Activated effector memory CD4-positive, alpha-beta T cell treated with anti-CD3 and anti-CD28 coated beads, Interleukin-2, amount 50 U/mL, for 16 hours (primary cell): ENCODE data around the gene PRPF18.

Experiments used
- DNase-seq: peaks from one replicate; pipeline ENCODE4 v3.0.0-alpha.2; 2020

The PRPF18 gene

DNA sequence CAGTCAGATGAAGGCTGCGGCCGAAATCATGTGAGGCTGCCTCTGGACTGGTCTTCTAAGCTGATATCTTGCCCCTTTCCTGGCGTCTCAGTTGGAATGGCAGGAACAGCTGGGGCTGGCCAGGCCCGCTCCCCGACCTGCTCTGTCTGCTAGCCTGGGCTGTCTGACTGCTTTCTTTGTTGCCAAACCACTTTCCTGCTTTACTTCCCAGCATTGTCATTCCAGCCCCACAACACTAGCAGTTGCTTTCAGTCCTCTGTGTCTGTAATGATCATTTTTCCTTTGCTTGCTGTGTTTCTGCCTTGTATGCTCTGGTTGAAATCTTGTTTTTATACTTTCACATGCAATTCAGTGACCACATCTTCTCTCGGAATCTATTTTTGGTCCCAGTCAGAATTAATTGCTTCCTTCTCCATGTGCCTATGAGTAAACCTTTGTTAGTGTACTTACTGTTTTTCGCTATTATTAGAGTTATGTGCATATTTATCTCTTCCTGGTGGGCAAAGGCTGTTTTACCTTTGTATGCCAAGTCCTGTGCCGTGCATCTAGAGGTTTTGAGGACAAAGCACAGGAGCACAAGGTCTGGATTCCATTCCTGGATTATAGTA, 21.6 kb downstream of the PRPF18 start:
- DNase-seq = no peak

DNA sequence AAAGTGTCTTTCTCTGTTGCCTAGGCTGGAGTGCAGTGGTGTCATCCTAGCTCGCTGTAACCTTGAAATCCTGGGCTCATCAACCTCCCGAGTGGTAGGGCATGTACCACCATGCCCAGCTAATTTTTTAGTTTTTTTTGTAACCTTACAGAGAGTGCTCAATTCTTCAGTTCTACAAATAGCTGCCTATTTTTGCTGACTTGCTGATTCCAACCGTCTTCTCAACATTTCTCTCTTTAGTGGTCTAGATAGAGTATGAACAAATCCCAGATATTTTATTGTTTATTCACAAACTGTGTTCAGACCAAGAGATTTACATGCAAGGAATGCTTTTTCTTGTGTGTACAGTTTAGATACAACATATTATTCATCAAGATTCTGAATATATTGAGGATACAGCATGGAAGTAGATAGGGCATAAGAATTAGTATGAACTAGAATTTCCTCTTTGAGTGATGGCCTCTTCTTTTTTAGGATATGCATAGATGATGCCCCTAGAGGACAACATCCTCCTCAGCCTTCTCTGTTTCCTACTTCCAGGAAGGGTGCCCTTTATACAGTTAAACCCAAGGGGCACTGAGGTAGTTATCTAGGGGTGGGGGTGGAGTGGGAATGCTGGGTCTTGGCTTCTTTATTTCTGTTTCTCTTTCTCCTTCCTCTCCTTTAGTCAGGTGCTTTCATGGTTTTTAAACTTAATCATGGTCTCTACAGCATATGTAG, 26.0 kb downstream of the PRPF18 start:
- DNase-seq = no peak

DNA sequence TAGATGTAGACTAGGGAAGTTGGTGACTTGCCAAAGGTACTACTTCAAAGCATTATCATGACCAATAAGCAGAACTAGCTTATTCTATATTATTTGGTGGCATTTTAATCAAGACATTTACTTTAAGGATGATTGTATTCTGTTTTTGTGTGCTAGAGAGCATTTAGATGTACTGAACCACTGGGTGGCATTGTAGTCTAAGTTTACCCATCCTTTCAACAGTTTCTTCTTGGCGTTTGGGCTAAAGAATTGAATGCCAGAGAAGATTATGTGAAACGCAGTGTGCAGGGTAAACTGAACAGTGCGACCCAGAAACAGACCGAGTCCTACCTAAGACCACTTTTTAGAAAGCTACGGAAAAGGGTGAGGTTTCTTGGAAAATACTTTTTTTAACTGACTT, 26.8 kb downstream of the PRPF18 start:
- DNase-seq = no peak

DNA sequence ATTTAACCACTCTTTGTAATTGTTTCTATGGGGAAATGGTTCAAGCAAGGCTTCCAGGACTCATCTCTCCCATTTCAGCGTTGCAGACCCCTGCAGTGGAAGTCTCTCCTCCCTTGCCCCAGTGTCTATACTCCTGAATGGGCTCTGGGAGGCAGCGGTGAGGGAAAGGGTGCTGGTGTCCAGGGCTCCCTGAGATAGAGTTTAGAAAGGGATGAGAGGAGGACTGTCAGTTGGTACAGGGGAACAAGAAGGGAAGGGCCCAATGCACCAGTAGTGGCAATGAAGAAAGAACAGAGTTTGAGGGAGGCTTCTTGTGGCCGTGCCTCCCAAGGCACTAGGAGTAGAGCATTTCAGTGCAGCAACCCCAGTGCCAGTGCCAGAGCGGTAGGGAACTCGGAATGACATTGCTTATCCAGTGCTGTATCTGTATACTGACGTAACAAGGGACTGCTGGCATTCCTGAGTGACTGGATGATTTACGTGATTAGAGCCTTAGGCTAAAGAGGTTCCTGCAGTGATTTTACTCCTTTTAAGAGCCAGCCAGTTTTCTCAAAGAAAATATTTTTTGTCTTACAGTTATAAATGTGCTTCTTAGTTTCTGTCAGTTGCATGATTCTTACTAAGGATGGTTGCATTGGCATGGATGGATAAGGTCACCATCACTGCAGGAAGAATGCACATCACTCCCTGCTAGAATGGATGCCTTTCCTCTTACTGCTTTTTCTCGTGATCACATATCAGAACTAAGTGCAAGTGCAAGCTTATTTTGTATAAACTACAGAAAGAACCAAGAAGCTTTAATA, 28.0 kb downstream of the PRPF18 start:
- no peak for DNase-seq

DNA sequence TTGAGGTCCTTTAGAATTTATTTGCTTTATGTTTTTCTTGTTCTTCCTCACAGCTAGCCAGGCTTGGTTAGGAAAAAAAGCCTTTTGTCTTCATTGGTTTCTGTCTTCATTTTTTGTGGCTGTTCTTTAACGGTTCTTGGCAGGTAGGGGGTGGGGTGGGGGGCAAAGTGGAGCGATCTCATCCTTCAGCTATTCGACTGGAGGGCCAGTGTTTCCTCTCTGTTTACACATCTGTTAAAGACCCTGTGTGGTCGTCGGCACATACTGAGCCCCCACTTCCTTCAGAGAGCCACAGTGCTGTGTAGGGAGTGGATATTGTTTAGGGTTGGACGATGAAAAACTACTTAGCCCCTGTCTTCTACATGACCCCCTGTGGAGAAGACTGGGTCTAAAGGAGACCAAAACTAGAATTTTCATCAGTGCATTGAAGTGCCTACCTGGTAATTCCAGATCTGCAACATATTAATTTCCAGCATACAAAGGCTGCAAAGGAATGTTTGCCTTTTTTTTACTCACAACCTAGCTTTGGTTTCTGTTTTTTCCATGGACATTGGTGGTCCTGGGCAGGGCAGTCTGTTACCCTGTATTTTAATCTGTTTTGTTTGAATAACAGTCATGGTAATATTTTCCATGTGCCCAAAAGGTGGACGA, 29.0 kb downstream of the PRPF18 start:
- DNase-seq = no peak

- no peak for DNase-seq
These were observed 30.4 kb downstream of the PRPF18 start for GRCh38 chr10:13617116-13617515.

DNA sequence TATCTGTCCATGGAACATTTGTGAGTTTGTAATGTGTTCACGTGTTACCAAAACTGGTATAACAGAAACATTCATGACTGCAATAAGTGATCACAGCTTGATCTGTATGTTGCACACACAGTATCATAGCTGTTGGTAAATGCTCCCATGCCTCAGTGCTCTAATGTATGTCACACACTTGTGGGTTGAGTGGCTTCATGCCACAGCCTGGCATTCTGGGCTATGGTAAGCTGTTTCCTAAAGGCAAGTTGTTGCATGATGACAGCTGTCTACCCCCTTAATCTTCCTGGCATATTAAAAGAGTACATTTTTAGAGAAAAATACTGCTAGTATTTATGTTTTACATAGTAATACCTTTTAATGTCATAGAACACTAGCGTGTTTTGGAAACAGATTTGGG, 35.2 kb downstream of the PRPF18 start:
- no peak for DNase-seq

- no peak for DNase-seq
These were observed 37.9 kb downstream of the PRPF18 start for GRCh38 chr10:13624630-13625029.

DNA sequence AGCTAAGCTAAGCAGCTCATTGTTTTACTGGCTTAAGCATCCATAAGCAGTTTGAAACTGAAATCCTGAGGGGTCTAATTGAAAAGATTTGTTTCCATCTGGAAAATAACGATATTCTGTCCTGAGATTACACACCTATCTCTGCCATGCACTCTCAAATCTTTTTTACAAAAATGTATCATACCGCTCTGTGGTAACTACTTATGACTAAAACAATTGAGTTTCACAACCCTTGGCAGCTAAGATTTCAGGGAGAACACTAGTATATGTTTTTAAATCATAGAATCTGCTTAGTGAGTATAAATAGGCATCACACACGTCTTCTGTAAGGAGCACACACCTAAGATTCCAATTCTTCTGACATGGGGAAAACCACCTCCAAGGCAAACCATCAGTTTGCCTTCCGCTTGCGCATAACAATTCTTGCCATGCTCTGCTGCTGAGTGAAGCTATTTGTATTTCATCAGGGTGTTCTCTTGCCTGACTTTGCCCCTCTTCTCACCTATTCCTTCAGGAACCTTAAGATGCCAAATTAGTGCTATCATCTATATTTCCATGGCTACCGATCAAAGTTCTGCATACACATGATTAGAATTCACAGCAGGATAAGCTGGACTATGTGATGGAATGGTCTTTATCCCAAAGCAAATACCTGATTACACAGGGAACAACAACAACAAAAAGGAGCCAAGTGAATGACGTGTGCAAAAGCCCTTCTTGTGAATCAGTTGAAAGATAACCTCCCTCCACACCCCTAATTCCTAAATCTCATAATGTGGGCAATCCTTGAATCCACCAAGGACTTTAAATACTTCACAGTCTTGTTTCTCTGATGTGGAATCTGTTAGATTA, 40.9 kb downstream of the PRPF18 start:
- no peak for DNase-seq

GRCh38 chr10:13628661-13629060, 41.9 kb downstream of the PRPF18 start:
- DNase-seq = no peak

- no peak for DNase-seq
These were observed 42.4 kb downstream of the PRPF18 start for GRCh38 chr10:13629116-13629515.

- DNase-seq = no peak
These were observed 43.5 kb downstream of the PRPF18 start for GRCh38 chr10:13630231-13630630.

DNA sequence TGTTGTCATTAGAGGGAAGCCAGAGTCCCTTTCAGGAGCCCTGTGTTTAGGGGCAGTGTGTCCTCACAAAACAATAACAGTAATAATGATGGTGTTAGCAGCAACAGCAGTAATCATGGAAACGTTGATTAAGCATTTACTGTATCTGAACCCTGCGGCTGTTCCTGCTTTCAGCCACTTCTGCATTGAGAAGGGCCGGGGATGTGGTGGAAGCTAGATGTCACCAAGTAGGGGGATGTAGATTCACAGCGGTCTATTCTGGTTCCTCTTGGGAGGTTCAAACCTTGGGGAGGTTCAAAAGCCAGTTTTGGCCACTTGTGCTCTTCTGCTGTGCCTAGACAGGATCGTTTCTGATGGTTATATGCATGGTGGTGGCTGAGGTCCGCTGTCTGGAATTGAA, 44.8 kb downstream of the PRPF18 start:
- DNase-seq = no peak

GRCh38 chr10:13632440-13632839, 45.7 kb downstream of the PRPF18 start:
- no peak for DNase-seq

DNA sequence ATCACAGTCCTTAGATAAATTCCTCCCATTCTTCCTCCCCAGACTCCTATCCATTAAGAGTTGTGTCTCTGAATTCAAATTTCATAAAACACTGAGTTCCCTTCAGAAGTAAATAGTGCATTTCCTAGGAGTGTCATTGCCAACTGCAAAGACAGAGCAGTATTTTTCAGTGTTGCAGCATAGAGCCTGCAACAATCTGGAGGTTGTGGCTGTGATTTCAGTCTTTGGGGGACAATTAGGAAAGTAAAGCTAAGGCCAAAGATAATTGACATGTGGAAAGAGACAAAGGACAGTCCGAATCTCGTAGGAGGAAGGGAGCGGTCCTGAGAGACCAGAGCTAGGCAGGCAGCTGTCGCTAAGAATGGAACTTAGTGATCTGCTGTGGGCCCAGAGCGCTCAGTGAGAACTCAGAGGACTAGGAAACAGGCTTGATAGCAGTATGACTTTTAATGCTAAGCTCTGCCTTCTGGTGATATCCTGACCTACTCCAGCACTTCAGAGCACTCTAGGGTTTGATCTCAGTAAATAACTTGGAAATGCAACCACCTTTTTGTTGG, 46.2 kb downstream of the PRPF18 start:
- DNase-seq = no peak

- DNase-seq = no peak
These were observed 46.9 kb downstream of the PRPF18 start for GRCh38 chr10:13633689-13634088.

DNA sequence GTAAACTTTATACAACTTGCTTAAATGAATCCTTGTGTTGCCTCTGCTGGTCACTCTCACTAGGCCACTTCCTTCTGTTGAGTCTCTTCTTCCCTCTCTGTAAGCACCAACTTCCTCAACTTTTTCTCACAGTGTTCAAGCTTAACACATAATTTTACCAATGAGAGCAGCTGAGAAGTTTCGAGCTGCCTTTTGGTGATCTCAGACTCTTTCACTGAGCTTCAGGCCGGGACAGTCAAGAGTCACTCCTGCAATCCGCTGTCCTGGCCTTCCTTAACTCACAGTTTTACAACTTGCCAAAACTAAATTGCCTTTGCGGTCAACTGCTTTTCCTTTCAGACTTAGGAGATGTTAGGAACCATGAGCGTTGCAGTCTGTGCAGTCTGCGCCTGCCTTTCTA, 47.4 kb downstream of the PRPF18 start:
- DNase-seq = no peak

GRCh38 chr10:13636776-13637175, 50.0 kb downstream of the PRPF18 start:
- DNase-seq = no peak

DNA sequence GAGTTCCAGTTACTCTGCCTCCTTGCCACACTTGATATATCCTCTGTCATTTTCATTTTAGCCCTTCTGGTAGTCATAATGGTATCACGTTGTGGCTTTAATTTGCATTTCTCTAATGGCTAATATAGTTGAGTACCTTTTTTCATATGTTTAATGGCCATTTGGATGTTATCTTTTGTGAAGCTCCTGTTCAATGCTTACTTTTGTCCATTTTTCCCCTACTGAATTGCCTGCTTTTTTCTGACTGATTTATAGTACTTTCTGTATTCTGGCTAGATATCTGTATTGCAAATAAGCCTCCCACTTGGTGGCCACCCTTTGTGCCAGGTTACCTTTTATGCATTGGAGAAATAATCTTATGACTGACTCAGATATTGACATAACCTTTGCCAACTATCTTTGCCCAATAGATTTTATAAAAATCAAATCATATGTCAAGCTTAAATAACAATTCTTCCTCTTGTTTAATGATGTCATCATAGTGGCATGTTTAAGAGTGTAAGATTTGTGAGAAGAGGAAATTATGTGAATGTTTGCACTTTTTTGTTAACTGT, 50.6 kb downstream of the PRPF18 start:
- no peak for DNase-seq

GRCh38 chr10:13637894-13638293, 51.1 kb downstream of the PRPF18 start:
- no peak for DNase-seq

GRCh38 chr10:13642293-13642692, 55.5 kb downstream of the PRPF18 start:
- no peak for DNase-seq

DNA sequence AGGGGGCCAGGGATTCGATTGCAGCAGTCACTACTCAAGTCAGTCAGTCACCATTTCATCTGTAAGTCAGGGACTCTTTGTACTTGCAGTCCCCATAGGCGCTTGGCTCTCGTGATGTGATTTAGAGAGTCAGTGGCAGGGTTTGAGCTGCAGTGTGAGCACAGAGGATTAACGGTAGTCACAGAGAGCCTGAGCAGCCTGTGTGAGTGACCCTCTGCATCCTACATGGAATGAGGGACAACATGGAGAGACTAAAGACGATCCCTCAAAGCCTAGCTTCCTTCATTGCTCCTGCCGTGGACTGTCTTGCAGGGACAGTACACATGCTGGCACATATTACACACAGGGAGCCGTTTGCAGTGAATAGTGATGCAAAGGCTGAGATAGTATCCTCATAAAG, 56.3 kb downstream of the PRPF18 start:
- no peak for DNase-seq
